Panc1 (cell line): ENCODE data around the gene TMEM117.

Experiments
- CTCF ChIP-seq: fragments of 450-650 bp; IDR thresholded peaks from 2 replicates; pipeline ENCODE4 v1.5.1; 2017; ENCODE audit warnings: mild to moderate bottlenecking
- REST ChIP-seq, 2 experiments: IDR thresholded peaks; 2 replicates each; pipeline ENCODE4 v1.6.1; 2011 to 2012; ENCODE audit warnings: low read depth in 2 of 2, control low read depth in 1 of 2, low read length in 1 of 2, mild to moderate bottlenecking in 1 of 2, moderate library complexity in 1 of 2; ENCODE audit not compliant: insufficient read depth in 1 of 2

- no peak for TF ChIP-seq CTCF
- no peak for TF ChIP-seq REST (IDR thresholded peaks at IDR 0.05; ENCODE audit: insufficient read depth in 1 of 2, low read depth in 2 of 2, low read length in 1 of 2)
Measured at GRCh38 chr12:44029194-44029593, 193.3 kb downstream of the TMEM117 start.
